ENCODE data around the gene MMD2.

DNA sequence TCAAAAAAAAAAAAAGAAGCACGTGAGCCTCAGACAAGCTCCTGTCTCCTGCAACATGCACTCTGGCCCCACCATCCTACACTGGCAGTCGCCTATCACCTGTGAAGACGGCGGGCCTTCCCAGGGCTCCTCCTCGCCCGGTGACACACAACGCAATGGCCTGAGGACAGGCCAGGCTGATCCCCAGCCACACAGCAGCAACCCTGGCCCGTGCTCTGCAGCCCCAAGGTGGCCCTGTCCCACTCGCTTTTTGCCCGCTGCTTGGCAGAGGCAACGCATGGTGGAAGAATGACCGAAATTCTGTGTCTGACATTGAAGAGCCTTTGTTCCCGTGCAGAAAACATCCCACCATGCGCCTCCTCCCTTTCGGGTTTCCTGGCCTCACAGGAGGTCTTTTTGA is 83.6 kb downstream of the MMD2 start:
- TF ChIP-seq CTCF (conservative IDR thresholded peaks at IDR 0.05; ENCODE audit: low read length) (no peak), EZH2phosphoT487 (IDR thresholded peaks at IDR 0.05; ENCODE audit: borderline replicate concordance, low read depth, low read length) (no peak)
